H9 (cell line): ENCODE results near the gene AHNAK. TPM values are rescaled to one million over a fixed set of nuclear protein-coding genes. Genes with fewer than 3 reads are reported as not detected.

Experiments used
- DNase-seq: peaks from one replicate; pipeline ENCODE4 v3.0.0-alpha.2; 2017
- H2AFZ ChIP-seq: one replicate; pipeline ENCODE4 v1.6.1; 2013; ENCODE audit warnings: mild to moderate bottlenecking, low read length, control low read depth, moderate library complexity
- H2AK5ac ChIP-seq: 2 replicates; pipeline ENCODE4 v1.6.1; 2013; ENCODE audit warnings: low read length, control low read depth, mixed read lengths; ENCODE audit not compliant: insufficient read length
- H2BK120ac ChIP-seq: one replicate; pipeline ENCODE4 v1.6.1; 2013; ENCODE audit warnings: low read depth, mild to moderate bottlenecking, low read length, control low read depth, inconsistent platforms; ENCODE audit not compliant: poor library complexity, severe bottlenecking
- H2BK12ac ChIP-seq: 2 replicates; pipeline ENCODE4 v1.6.1; 2013; ENCODE audit warnings: low read length, control low read depth, mixed read lengths, low read depth; ENCODE audit not compliant: insufficient read length
- H2BK15ac ChIP-seq: 2 replicates; pipeline ENCODE4 v1.6.1; 2013; ENCODE audit warnings: low read depth, low read length, control low read depth
- H2BK20ac ChIP-seq: one replicate; pipeline ENCODE4 v1.6.1; 2013; ENCODE audit warnings: low read depth, mild to moderate bottlenecking, low read length, control low read depth, inconsistent platforms; ENCODE audit not compliant: poor library complexity, severe bottlenecking
- H2BK5ac ChIP-seq: 2 replicates; pipeline ENCODE4 v1.6.1; 2013; ENCODE audit warnings: low read length, control low read depth, mixed read lengths; ENCODE audit not compliant: insufficient read length
- H3K14ac ChIP-seq: 2 replicates; pipeline ENCODE4 v1.6.1; 2013; ENCODE audit warnings: low read length, control low read depth; ENCODE audit not compliant: insufficient read depth
- H3K18ac ChIP-seq: 2 replicates; pipeline ENCODE4 v1.6.1; 2013; ENCODE audit warnings: low read depth, mild to moderate bottlenecking, mixed read lengths, low read length, control low read depth; ENCODE audit not compliant: insufficient read length
- H3K23ac ChIP-seq: 2 replicates; pipeline ENCODE4 v1.6.1; 2013; ENCODE audit warnings: low read length, control low read depth, mixed read lengths, low read depth; ENCODE audit not compliant: insufficient read length
- H3K23me2 ChIP-seq: 2 replicates; pipeline ENCODE4 v1.6.1; 2013; ENCODE audit warnings: low read depth, mild to moderate bottlenecking, mixed read lengths, low read length, control low read depth; ENCODE audit not compliant: insufficient read length, poor library complexity, severe bottlenecking
- H3K27ac ChIP-seq: 2 replicates; pipeline ENCODE4 v1.5.1; 2013; ENCODE audit warnings: low read length, control low read depth, mixed read lengths, low read depth; ENCODE audit not compliant: insufficient read length
- H3K27me3 ChIP-seq: 2 replicates; pipeline ENCODE4 v1.6.1; 2013; ENCODE audit warnings: low read length, control low read depth, inconsistent platforms; ENCODE audit not compliant: insufficient read depth
- H3K4ac ChIP-seq: 2 replicates; pipeline ENCODE4 v1.6.1; 2013; ENCODE audit warnings: low read depth, mild to moderate bottlenecking, control low read depth, inconsistent platforms, low read length, moderate library complexity
- H3K4me1 ChIP-seq: 2 replicates; pipeline ENCODE4 v1.6.1; 2013; ENCODE audit warnings: low read length, control low read depth, inconsistent platforms; ENCODE audit not compliant: insufficient read depth
- H3K4me2 ChIP-seq: 2 replicates; pipeline ENCODE4 v1.6.1; 2013; ENCODE audit warnings: low read length, control low read depth, mixed read lengths; ENCODE audit not compliant: insufficient read length, insufficient read depth
- H3K56ac ChIP-seq: 2 replicates; pipeline ENCODE4 v1.6.1; 2013; ENCODE audit warnings: low read depth, mild to moderate bottlenecking, mixed read lengths, low read length, control low read depth; ENCODE audit not compliant: insufficient read length
- H3K79me1 ChIP-seq: 2 replicates; pipeline ENCODE4 v1.6.1; 2013; ENCODE audit warnings: low read depth, mild to moderate bottlenecking, moderate library complexity, low read length, control low read depth, inconsistent platforms; ENCODE audit not compliant: insufficient read depth, poor library complexity, severe bottlenecking
- H3K79me2 ChIP-seq: 2 replicates; pipeline ENCODE4 v1.6.1; 2013; ENCODE audit warnings: low read length, control low read depth, inconsistent platforms; ENCODE audit not compliant: insufficient read depth
- H3K9ac ChIP-seq: 2 replicates; pipeline ENCODE4 v1.6.1; 2013; ENCODE audit warnings: low read length, control low read depth, mixed read lengths; ENCODE audit not compliant: insufficient read length; ENCODE audit errors: extremely low read depth
- H3K9me3 ChIP-seq: one replicate; pipeline ENCODE4 v1.6.1; 2013; ENCODE audit warnings: low read depth, low read length, inconsistent platforms; ENCODE audit not compliant: control insufficient read depth
- H3T11ph ChIP-seq: one replicate; pipeline ENCODE4 v1.6.1; 2013; ENCODE audit warnings: mild to moderate bottlenecking, low read length, control low read depth, inconsistent platforms
- H4K20me1 ChIP-seq: one replicate; pipeline ENCODE4 v1.6.1; 2013; ENCODE audit not compliant: control insufficient read depth, insufficient read length, insufficient read depth
- H4K5ac ChIP-seq: 2 replicates; pipeline ENCODE4 v1.6.1; 2013; ENCODE audit warnings: low read depth, mild to moderate bottlenecking, mixed read lengths, low read length, control low read depth; ENCODE audit not compliant: insufficient read length
- H4K8ac ChIP-seq: replicated peaks from 2 replicates; pipeline ENCODE4 v1.6.1; 2013; ENCODE audit warnings: low read length, control low read depth, mixed read lengths, low read depth; ENCODE audit not compliant: insufficient read length
- H4K91ac ChIP-seq: 2 replicates; pipeline ENCODE4 v1.6.1; 2013; ENCODE audit warnings: low read depth, mild to moderate bottlenecking, moderate library complexity, mixed read lengths, low read length, control low read depth; ENCODE audit not compliant: insufficient read length
- H3K27ac Mint-ChIP-seq, 3 experiments: 2 replicates in 2 of 3; 3 replicates in 1 of 3; pipeline ENCODE4 v1.8.0; 2020 to 2021; ENCODE audit warnings: mixed read lengths in 3 of 3, mild to moderate bottlenecking in 1 of 3, moderate library complexity in 1 of 3
- H3K27me3 Mint-ChIP-seq: 2 replicates; pipeline ENCODE4 v1.8.0; 2021; ENCODE audit warnings: low read depth, mild to moderate bottlenecking, moderate library complexity, mixed read lengths
- H3K36me3 Mint-ChIP-seq, 3 experiments: 2 replicates in 2 of 3; 3 replicates in 1 of 3; pipeline ENCODE4 v1.8.0; 2020 to 2021; ENCODE audit warnings: low read depth in 3 of 3, mixed read lengths in 3 of 3; ENCODE audit not compliant: insufficient read depth in 1 of 3
- H3K4me1 Mint-ChIP-seq, 2 experiments: 2 replicates each; pipeline ENCODE4 v1.8.0; 2020; ENCODE audit warnings: mixed read lengths in 2 of 2
- H3K4me3 Mint-ChIP-seq, 2 experiments: 2 replicates in 1 of 2; 3 replicates in 1 of 2; pipeline ENCODE4 v1.8.0; 2020 to 2021; ENCODE audit warnings: mild to moderate bottlenecking in 2 of 2, mixed read lengths in 2 of 2, moderate library complexity in 1 of 2
- H3K9me3 Mint-ChIP-seq, 2 experiments: 2 replicates in 1 of 2; 3 replicates in 1 of 2; pipeline ENCODE4 v1.8.0; 2020; ENCODE audit warnings: mild to moderate bottlenecking in 2 of 2, mixed read lengths in 2 of 2, moderate library complexity in 1 of 2
- CTCF ChIP-seq: fragments of 200-600 bp; sonication (generic); conservative IDR thresholded peaks from 3 replicates; pipeline ENCODE4 v1.8.0; 2021; ENCODE audit warnings: antibody characterized with exemption, mild to moderate bottlenecking
- WGBS: extraction: QIAGEN DNeasy Blood & Tissue Kit; methylation state at CpG from one replicate; pipeline ENCODE4 v1.1.7; 2013; ENCODE audit warnings: missing lambda C conversion rate, low lambda C conversion rate, mixed read lengths; ENCODE audit not compliant: insufficient read length; ENCODE audit errors: extremely low coverage; 5-methylcytosine and 5-hydroxymethylcytosine counted together
- total RNA-seq: library from RNA; stranded (reverse); gene quantifications from 2 replicates; pipeline ENCODE4 v1.2.1, GENCODE V29; 2021

The AHNAK gene
- total RNA-seq, 1 experiment from 2014 or later, result 15.2 TPM

GRCh38 chr11:62534779-62535545 lies 11.6 kb downstream of the AHNAK start:
- Histone ChIP-seq H2AK5ac (no peak overlapping the region), H2BK5ac (no peak overlapping the region), H2AFZ (no peak overlapping the region), H2BK20ac (no peak overlapping the region), H3T11ph (no peak overlapping the region), H3K23ac (no peak overlapping the region), H2BK120ac (no peak overlapping the region), H3K56ac (no peak overlapping the region), H3K23me2 (no peaks in the 10 kb centered on the region), H3K79me2 (no peaks in the 10 kb centered on the region), H4K8ac (no peak overlapping the region), H3K18ac (no peak overlapping the region), H3K9ac (no peak overlapping the region), H3K4me2 (no peak overlapping the region), H4K20me1 (no peaks in the 10 kb centered on the region), H3K27me3 (no peaks in the 10 kb centered on the region), H3K79me1 (no peaks in the 10 kb centered on the region), H3K4me1 (no peaks in the 10 kb centered on the region; the same call in 1 of the 2 replicates), H3K9me3 (no peaks in the 10 kb centered on the region), H4K91ac (no peak overlapping the region), H3K27ac (no peak overlapping the region), H2BK12ac (no peak overlapping the region), H3K4ac (no peak overlapping the region), H3K14ac (no peak overlapping the region), H4K5ac (no peak overlapping the region), H2BK15ac (no peak overlapping the region)
- DNase-seq, result no peak
- WGBS, result no CpG with 5 or more reads among the region's 19 CpGs
- peak overlapping the region in 2 of 3 experiments; percentile 2 to 12; a peak in 3 of 7 replicates for H3K27ac Mint-ChIP-seq
- no peak overlapping the region; a peak in 1 of 5 replicates for H3K4me3 Mint-ChIP-seq
- peaks cover 0 to 15% of the 10 kb centered on the region in 2 experiments; a peak in 2 of 5 replicates for H3K9me3 Mint-ChIP-seq
- TF ChIP-seq CTCF, result no peak
- H3K4me1 Mint-ChIP-seq, result peaks cover 10 to 15% of the 10 kb centered on the region in 2 experiments
- peaks cover 5% of the 10 kb centered on the region; the same call in 1 of the 2 replicates for H3K27me3 Mint-ChIP-seq
- peaks cover 2 to 45% (median 31%) of the 10 kb centered on the region in 3 experiments; a peak in 5 of 7 replicates for H3K36me3 Mint-ChIP-seq
